HG03442 (cell line): ENCODE data around the gene ELMO3.
A peak's percentile ranks its signal among the peaks of the same experiment; 100 is the strongest.

Source experiments
- ATAC-seq: cut with Tn5 transposase; IDR thresholded peaks from one replicate; pipeline ENCODE4 v1.9.1; 2021; ENCODE audit warnings: mild to moderate bottlenecking, moderate library complexity; ENCODE audit not compliant: unreplicated experiment

ELMO3 gene

DNA sequence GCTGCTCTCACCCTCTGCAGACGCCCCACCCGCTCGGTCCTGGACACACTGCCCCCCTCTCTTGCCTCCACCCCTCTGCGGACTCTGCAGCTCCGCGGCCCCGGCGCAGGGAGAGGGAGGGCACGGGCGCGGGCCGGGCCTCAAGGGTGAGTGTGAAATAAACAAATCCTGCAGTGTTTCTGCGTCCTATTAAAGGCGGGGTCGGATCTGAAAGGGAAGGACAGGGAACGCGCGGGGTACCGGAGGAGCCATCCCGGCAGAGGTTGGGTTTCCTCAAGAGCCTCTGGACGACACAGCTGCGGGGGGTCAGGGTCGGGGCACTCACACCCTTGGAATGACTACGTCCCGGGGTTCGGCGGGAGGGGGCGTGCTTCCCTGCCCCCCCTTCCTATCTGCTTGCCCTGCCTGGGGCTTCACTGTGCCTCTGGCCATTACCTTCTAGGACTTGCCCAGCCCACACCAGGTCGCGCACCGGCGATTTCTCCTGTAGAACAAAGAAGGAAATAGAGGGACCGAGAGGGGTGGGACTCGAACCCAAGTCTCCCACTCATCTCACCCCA is 34.9 kb upstream of the ELMO3 start:
- ATAC-seq = no peak

DNA sequence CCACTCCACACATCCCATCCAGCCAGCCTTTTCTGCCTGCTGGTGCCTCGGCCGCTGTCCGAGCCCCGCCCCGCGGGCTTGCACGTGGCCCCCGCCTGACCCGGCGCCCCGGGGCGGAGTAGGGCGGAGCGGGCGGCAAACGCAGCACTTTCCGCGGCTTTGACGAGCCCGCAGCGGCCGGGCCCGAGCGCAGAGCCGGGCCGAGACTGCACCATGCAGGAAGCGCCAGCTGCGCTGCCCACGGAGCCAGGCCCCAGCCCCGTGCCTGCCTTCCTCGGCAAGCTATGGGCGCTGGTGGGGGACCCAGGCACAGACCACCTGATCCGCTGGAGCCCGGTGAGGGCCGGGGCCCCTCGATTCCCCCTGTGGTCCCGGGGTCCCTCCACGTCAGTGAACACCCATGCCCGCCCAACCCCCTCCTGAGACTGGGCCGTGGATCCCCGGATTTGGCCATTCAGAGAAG is 34.3 kb upstream of the ELMO3 start, which contains the start of gene HSF4:
Gene HSF4 (plus strand): TSS at position 147 of the 463 bp plus-strand sequence. CDS start 67 bp downstream, at position 214.
- ATAC-seq = no peak

DNA sequence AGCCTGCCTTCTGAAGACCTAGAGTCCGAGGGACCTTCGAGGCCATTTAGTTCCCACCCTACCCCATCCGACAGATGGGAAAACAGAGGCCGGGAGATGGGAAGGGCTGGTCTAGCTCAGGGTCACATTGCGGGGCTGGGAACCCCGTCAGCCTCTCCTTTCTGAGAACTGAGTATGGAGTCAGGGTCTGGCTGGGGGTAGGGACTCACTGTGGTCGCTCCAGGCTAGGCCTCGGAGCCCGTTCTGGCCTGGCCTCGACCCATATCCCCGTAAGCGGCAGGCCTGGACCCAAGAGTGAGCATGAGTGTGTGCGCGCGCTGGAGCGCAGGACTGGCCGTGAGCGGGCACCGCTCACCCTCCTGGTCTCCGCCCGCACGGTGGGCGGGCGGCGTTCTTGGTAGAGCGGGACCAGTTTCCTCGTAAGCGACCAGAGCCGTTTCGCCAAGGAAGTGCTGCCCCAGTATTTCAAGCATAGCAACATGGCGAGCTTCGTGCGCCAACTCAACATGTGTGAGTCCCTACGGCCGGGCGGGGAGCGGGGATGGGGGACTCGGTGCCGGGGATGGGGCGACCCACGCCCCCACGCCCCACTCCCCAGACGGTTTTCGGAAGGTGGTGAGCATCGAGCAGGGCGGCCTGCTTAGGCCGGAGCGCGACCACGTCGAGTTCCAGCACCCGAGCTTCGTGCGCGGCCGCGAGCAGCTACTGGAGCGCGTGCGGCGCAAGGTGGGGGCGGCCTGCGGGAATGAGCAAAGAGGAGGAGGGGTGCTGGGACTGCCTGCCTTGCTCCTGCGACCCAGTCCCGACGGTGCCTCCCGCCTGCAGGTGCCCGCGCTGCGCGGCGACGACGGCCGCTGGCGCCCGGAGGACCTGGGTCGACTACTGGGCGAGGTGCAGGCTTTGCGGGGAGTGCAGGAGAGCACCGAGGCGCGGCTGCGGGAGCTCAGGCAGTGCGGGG is 33.5 kb upstream of the ELMO3 start:
- no peak for ATAC-seq

DNA sequence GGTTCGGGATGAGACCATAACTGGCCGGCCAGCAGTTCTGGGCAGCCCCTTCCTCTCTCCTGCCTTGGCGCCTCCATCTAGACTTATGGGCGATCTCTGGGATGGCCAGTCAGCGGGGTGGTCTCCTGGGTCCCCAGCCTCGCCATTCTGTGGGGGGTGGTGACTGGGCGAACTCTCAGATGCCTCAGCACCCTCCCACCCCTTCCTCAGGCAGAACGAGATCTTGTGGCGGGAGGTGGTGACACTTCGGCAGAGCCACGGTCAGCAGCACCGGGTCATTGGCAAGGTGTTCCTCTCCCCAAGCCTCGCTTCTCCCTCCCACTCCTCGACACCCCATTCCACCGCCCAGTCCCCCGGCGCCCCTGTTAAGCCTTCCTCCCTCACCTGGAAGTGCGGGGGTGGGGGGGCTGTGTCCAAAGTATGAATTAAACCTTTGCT is 32.8 kb upstream of the ELMO3 start:
- ATAC-seq = no peak

GRCh38 chr16:67166598-67167168 is 32.2 kb upstream of the ELMO3 start:
- no peak for ATAC-seq

DNA sequence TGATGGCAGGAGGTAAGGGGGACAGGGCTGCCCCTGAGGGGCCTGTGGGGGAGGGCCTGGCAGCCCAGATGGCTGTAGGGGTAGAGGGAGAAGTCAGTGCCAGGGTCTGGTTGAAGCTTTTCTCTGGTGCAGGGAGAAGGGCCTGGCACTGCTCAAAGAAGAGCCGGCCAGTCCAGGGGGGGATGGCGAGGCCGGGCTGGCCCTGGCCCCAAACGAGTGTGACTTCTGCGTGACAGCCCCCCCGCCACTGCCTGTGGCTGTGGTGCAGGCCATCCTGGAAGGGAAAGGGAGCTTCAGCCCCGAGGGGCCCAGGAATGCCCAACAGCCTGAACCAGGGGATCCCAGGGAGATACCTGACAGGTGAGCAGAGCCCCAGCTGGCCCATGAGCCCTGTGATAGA is 31.3 kb upstream of the ELMO3 start:
- ATAC-seq = no peak

DNA sequence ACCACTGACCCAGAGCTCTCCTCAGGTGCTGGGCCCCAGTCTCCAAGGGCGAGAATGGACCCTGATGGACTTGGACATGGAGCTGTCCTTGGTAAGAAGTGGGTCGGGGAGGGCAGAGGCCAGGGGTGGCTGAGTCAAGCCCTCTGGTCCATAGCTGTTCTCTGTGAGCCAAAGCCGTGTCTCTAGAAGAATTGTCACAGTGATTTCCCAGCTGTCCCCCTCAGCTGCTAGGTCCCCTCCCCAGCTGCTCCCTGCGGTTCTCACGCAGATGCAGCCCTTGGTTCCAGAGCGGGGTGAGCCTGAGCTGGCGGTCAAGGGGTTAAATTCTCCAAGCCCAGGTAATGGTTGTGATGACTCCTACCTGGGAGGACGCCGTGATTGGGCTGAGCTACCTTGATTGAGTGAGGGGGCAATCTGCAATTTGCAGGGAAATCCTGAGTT is 29.9 kb upstream of the ELMO3 start:
- ATAC-seq = no peak

DNA sequence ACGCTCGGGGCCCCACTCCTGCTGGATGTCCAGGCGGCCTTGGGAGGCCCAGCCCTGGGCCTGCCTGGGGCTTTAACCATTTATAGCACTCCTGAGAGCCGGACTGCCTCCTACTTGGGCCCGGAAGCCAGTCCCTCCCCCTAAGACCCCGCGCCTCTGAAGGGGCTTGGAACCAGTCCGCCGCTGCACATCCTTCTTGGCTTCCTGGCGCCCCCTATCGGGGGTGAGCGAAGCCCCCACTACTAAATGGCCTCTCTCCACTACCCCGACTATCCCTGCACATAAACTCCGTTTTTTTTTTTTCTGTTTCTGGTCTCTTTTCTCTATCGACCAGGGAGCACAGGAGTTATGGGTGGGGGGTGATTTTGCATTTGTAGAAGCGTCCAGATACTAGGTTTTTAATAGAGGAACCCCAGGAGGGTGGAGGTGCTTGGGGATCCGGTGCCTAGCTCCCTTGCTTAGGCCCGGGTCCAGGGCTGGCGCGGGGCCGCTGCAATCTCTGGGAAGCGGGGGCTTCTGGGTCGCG is 29.2 kb upstream of the ELMO3 start:
- ATAC-seq = no peak

DNA sequence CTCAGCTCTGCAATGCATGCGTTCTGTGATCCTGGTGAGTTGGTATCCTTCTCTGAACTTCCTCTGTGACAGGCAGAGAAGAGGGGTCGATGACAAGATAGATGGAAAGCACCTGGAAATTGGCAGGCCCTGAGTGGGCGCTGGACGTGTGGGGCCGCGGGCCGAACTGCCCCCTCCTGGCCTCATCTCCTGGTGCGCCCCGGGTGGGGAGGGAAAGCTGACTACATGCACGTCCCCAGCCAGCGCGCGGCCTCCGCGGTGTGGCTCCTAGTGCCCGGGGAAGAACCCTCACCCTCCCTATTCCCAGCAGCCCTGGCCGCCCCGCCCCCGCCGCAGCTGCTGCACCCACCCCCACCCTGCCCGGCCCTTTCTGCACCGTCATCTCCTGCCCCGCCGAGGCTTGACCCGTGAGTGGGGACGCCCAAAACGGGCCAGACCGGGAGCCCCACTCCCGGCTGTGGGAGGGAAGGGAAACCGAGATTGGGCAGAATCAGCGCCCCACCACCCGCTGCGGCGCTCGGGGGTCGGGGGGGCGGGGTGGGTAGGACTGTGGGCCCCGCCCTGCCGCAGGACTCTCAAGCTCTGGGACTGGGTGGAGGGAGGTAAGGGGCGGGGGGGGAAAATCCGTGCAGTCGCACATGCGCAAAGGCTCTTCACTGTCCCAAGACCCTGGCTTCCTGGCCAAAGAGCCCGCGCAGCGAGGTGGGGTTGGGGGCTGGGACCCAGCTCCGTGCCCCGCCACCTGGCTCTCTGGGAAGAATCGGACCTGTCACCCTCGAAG is 28.6 kb upstream of the ELMO3 start, which contains the start of gene NOL3:
Gene NOL3 (plus strand): TSS at position 371 of the 781 bp plus-strand sequence.
- ATAC-seq = peak; percentile 46

DNA sequence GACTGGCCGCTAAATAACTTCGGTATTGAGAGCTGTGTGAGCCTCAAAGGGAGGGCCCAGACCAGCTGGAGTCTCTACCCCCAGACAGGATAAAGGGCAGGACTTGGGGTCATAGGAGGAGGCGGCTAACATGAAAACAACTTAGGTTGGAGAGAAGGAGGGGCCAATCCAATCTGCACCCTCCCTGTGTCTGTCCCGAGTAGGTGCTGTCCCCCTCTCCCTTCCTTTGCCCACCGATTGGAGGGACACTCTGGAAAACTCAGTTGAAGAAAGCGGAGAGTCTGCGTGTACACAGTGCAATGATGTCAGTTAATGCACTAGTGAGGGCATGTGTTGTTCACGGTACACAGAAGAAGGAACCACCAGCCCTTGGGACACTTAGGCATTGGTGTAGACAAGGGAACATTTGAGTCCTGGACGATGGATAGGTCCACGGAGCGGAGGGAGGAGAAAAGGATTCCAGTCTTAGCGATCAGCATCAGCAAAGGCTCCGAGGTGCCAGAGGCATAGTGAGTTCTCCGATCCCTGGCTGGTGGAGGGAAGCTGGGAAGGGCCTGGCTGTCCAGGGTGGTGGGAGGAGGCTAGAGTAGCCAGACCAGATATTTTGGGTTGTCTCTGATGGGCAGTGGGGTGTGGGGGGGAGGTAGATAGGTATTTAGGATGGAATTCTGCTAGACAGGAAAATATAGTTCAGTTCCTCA is 27.8 kb upstream of the ELMO3 start:
- ATAC-seq = peak; percentile 5

- no peak for ATAC-seq
Measured at GRCh38 chr16:67173323-67173722, 25.6 kb upstream of the ELMO3 start.

DNA sequence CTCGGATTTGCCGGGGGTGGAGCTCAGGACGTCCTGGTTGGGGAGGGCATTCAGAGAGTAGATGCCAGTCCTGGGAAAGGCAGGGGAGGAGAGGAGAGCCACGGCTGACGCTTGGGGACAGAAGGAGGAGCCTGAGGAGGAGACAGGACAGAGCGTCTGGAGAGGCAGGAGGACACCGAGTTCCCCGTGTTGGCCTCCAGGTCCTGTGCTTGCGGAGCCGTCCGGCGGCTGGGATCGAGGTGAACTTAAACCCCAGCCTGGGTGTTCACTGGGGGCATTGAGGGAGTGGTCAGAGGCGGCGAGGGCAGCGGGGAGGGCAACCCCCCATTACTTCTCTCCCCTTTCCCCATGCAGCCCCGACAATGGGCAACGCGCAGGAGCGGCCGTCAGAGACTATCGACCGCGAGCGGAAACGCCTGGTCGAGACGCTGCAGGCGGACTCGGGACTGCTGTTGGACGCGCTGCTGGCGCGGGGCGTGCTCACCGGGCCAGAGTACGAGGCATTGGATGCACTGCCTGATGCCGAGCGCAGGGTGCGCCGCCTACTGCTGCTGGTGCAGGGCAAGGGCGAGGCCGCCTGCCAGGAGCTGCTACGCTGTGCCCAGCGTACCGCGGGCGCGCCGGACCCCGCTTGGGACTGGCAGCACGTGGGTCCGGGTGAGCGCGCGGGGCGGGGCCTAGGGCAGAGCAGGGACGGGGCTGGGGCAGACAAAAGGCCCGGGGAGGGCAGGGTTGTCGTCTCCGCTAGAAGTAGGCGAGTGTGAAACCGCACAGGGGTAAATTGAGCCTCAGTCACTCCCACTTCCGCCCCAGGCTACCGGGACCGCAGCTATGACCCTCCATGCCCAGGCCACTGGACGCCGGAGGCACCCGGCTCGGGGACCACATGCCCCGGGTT is 24.9 kb upstream of the ELMO3 start:
- ATAC-seq = peak; percentile 26

DNA sequence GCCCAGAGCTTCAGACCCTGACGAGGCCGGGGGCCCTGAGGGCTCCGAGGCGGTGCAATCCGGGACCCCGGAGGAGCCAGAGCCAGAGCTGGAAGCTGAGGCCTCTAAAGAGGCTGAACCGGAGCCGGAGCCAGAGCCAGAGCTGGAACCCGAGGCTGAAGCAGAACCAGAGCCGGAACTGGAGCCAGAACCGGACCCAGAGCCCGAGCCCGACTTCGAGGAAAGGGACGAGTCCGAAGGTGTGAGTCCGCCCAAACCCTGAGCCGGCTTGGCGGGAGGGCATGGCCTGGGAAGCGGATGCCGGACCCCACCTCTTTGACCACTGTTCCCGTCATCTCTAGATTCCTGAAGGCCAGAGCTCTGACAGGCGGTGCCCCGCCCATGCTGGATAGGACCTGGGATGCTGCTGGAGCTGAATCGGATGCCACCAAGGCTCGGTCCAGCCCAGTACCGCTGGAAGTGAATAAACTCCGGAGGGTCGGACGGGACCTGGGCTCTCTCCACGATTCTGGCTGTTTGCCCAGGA is 24.2 kb upstream of the ELMO3 start:
- ATAC-seq = no peak

DNA sequence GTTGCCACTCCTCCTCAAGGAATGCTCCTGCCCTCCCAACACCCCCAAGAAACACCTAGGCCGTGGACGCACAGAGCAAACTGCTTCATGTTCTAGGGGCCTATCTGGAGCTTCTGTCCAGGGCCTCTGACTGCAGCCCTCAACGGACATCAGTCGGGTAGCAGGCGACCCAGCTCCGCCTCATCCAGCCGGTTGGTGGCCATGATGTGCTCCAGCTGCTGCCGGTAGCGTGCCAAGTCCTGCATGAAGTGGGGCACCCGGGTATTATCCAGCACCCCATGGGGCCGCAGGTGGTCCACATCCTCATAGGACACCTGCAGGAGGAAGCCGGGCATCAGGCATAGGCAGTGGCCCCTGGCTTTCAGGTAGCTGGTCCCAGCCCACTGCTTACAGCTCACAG is 22.3 kb upstream of the ELMO3 start:
- no peak for ATAC-seq

- ATAC-seq = peak; percentile 33
Measured at GRCh38 chr16:67177743-67178699, 20.9 kb upstream of the ELMO3 start.

- no peak for ATAC-seq
Measured at GRCh38 chr16:67179421-67180080, 19.4 kb upstream of the ELMO3 start.

DNA sequence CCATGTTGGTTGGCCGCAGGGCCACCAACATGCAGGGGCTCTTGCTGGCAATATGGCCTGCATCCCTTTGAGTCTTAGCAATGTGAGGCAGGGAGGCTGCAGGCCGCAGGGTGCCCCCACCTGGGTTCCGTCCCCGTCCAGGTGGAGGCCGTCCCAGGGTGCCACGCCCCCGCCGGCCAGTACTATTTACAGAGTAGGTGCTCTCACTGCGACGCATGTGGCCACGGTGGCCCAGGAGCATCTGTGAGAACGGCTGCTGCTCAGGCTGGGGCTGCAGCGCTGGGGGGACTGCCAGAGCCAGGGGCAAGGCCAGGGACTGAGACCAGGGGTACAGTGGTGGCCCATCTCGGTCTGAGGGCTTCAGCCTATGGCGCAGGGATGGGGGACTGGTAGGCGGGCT is 18.8 kb upstream of the ELMO3 start:
- ATAC-seq = no peak
